Endothelial cell of umbilical vein (primary cell): ENCODE measurements around the gene GALNT11. TPM values are rescaled to one million over a fixed set of nuclear protein-coding genes. Genes with fewer than 3 reads are reported as not detected.

Experiments used
- BruUV-seq: library from RNA; stranded (reverse); fragments of 400-500 nt; replicated peaks from 2 replicates; lab custom pipeline; 2021; lab: Mats Ljungman, UMichigan
- CTCF ChIA-PET: fragments of 300-600, 350-600 bp; sonication (Branson Sonifier 250); formaldehyde crosslinking; loops from one replicate; lab custom pipeline; 2021; ENCODE audit warnings: antibody characterized with exemption, inconsistent platforms; lab: Charles Lee
- POLR2A ChIA-PET: fragments of 300-600, 350-600 bp; sonication (Branson Sonifier 250); formaldehyde crosslinking; loops from one replicate; lab custom pipeline; 2021; ENCODE audit warnings: antibody characterized with exemption, inconsistent platforms; lab: Charles Lee
- DNase-seq: peaks from one replicate; pipeline ENCODE4 v3.0.0-alpha.2; 2011; ENCODE audit warnings: low read depth, low spot score
- FAIRE-seq: peaks from 2 replicates; lab custom pipeline; 2011; peaks lifted over from hg19 to GRCh38; lab: Jason Lieb, UNC
- H2AFZ ChIP-seq: 2 replicates; pipeline ENCODE4 v1.6.0; 2012; ENCODE audit warnings: low read depth, low read length, control low read depth, inconsistent platforms
- H3K27ac ChIP-seq: 2 replicates; pipeline ENCODE4 v1.5.1; 2011; ENCODE audit warnings: low read depth, mild to moderate bottlenecking, control low read depth, low read length, moderate library complexity; ENCODE audit not compliant: insufficient read depth
- H3K27me3 ChIP-seq, 2 experiments: 2 replicates each; pipeline versions ENCODE4 v1.6.0 to v1.6.1; 2011; ENCODE audit warnings: low read length in 2 of 2, mixed read lengths in 1 of 2; ENCODE audit not compliant: control insufficient read depth in 2 of 2, insufficient read depth in 2 of 2
- H3K36me3 ChIP-seq, 2 experiments: 2 replicates in 1 of 2; 3 replicates in 1 of 2; pipeline ENCODE4 v1.5.1; 2011; ENCODE audit warnings: low read length in 2 of 2, mild to moderate bottlenecking in 1 of 2, moderate library complexity in 1 of 2; ENCODE audit not compliant: control insufficient read depth in 2 of 2, insufficient read depth in 2 of 2; ENCODE audit errors: extremely low read depth in 1 of 2
- H3K4me1 ChIP-seq: 3 replicates; pipeline ENCODE4 v1.5.1; 2011; ENCODE audit warnings: mild to moderate bottlenecking, low read length; ENCODE audit not compliant: control insufficient read depth, insufficient read depth; ENCODE audit errors: extremely low read depth
- H3K4me2 ChIP-seq: 2 replicates; pipeline ENCODE4 v1.6.1; 2011; ENCODE audit warnings: low read length, control low read depth, mixed read lengths; ENCODE audit not compliant: insufficient read depth
- H3K4me3 ChIP-seq, 3 experiments: fragments of 200-600 bp in 1 of 3; sonication (generic), shearing (Covaris generic) in 1 of 3; replicated peaks in 1 of 3; 2 replicates each; pipeline ENCODE4 v1.5.1; 2011 to 2016; ENCODE audit warnings: control low read depth in 3 of 3, low read length in 3 of 3, mild to moderate bottlenecking in 2 of 3, inconsistent platforms in 1 of 3, low read depth in 1 of 3, moderate library complexity in 1 of 3; ENCODE audit not compliant: insufficient read depth in 1 of 3
- H3K79me2 ChIP-seq: 2 replicates; pipeline ENCODE4 v1.6.0; 2012; ENCODE audit warnings: low read length, inconsistent platforms; ENCODE audit not compliant: control insufficient read depth, insufficient read depth
- H3K9ac ChIP-seq: replicated peaks from 2 replicates; pipeline ENCODE3; 2011; ENCODE audit warnings: low read length, control low read depth; ENCODE audit not compliant: insufficient read depth; ENCODE audit errors: extremely low read depth
- H3K9me1 ChIP-seq: replicated peaks from 3 replicates; pipeline ENCODE4 v1.6.0; 2011; ENCODE audit warnings: mild to moderate bottlenecking, low read length; ENCODE audit not compliant: control insufficient read depth, insufficient read depth; ENCODE audit errors: extremely low read depth
- H3K9me3 ChIP-seq: replicated peaks from 2 replicates; pipeline ENCODE4 v1.5.1; 2012; ENCODE audit warnings: low read length, inconsistent platforms; ENCODE audit not compliant: control insufficient read depth, insufficient read depth
- H4K20me1 ChIP-seq: replicated peaks from 2 replicates; pipeline ENCODE3; 2011; ENCODE audit warnings: mild to moderate bottlenecking, low read length; ENCODE audit not compliant: control insufficient read depth, insufficient read depth; ENCODE audit errors: extremely low read depth
- CTCF ChIP-seq, 2 donors: IDR thresholded peaks; 1 replicate in 1 of 2; 2 replicates in 1 of 2; pipeline ENCODE4 v1.5.1; 2011; ENCODE audit warnings: low read length in 2 of 2, mild to moderate bottlenecking in 2 of 2, moderate library complexity in 2 of 2, control low read depth in 1 of 2, inconsistent platforms in 1 of 2, low read depth in 1 of 2; ENCODE audit not compliant: insufficient read depth in 1 of 2; ENCODE audit errors: extremely low read depth in 1 of 2
- EZH2 ChIP-seq: IDR thresholded peaks from 2 replicates; pipeline ENCODE4 v1.6.1; 2012; ENCODE audit warnings: borderline replicate concordance, low read depth, mild to moderate bottlenecking, moderate library complexity, low read length, inconsistent platforms; ENCODE audit not compliant: severe bottlenecking
- FOS ChIP-seq: IDR thresholded peaks from 2 replicates; pipeline ENCODE4 v1.6.1; 2011; ENCODE audit warnings: mild to moderate bottlenecking, low read length, moderate library complexity, borderline replicate concordance; ENCODE audit not compliant: insufficient read depth
- GATA2 ChIP-seq: IDR thresholded peaks from 2 replicates; pipeline ENCODE4 v1.7.0; 2011; ENCODE audit warnings: low read depth, mild to moderate bottlenecking, moderate library complexity, mixed read lengths, low read length; ENCODE audit not compliant: insufficient read length, insufficient read depth
- JUN ChIP-seq: IDR thresholded peaks from 2 replicates; pipeline ENCODE4 v1.6.1; 2011; ENCODE audit warnings: borderline replicate concordance, low read depth; ENCODE audit not compliant: insufficient read length, insufficient read depth
- MYC ChIP-seq: IDR thresholded peaks from one replicate; pipeline ENCODE4 v1.6.1; 2011; ENCODE audit warnings: mild to moderate bottlenecking, low read depth, low read length
- POLR2A ChIP-seq: IDR thresholded peaks from 2 replicates; pipeline ENCODE4 v1.6.1; 2012; ENCODE audit warnings: low read depth, mild to moderate bottlenecking, control low read depth, low read length
- POLR2AphosphoS5 ChIP-seq: IDR thresholded peaks from 2 replicates; pipeline ENCODE4 v1.6.1; 2012; ENCODE audit warnings: low read depth, mild to moderate bottlenecking, control low read depth, low read length, moderate library complexity; ENCODE audit not compliant: insufficient read depth
- dilution Hi-C: fragments of 300-500 bp; cut with MboI; formaldehyde crosslinking; loops from one replicate; pipeline ENCODE4 v1.15.0; 2019; ENCODE audit warnings: low sequenced_read_pairs; ENCODE audit not compliant: extremely low pct_ligation_motif_present
- intact Hi-C: fragments of 100-400 bp; cut with micrococcal nuclease; formaldehyde crosslinking; loops from one replicate; pipeline ENCODE4 v1.10.0; 2022
- polyA plus RNA-seq, 4 experiments: library from polyadenylated mRNA; depleted of rRNA in 3 of 4; stranded (reverse) in 3 of 4; unstranded in 1 of 4; fragments of >200 nt; gene quantifications; 2 replicates each; pipeline versions ENCODE4 v1.2.1 to v1.2.3, GENCODE V29; 2011 to 2012; ENCODE audit warnings: missing spikeins in 1 of 4
- total RNA-seq: library from RNA; stranded (reverse); gene quantifications from 2 replicates; pipeline ENCODE4 v1.2.3, GENCODE V29; 2021
- TF ChIP-seq, protein P1 (sequence below): IDR thresholded peaks from 2 replicates; pipeline ENCODE4 v1.6.1; 2011; ENCODE audit not compliant: insufficient read depth, insufficient read length

GALNT11 gene
- total and polyA plus RNA-seq, 2 donors (not counting 3 experiments of a cell fraction or from before 2014, with no cell fraction given) = 27.7 to 36.5 TPM

DNA sequence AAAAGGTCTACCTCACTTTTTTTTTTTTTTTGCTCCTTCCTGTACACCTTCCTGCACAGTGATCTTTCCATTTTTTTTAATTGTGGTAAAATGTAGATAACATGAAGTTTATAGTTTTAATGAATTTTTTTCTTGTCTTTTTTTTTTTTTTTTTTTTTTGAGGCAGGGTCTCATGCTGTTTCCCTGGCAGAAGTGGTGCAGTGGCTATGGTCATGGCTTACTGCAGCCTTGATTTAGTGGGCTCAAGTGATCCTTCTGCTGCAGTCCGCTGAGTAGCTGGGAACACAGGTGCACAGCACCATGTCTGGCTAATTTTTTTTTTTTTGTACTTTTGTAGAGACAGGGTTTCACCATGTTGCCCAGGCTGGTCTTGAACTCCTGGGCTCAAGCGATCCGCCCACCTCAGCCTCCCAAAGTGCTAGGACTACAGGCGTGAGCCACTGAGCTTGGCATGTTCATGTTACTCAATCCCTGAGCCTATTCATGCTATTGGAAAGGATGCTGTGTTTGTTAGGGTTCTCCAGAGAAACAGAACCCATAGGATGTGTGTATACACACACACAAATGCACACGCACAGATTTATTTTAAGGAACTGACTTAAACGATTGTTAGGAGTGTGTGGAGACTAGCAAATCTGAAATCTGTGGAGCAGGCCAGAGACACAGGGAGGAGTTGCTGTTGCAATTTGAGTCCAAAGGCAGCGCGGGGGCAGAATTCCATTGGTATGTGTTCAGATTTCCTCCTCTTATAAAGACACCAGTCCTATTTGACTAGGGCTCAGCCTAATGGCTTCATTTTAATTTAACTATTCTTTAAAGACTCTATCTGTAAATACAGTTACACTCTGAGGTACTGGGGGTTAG is 29.1 kb downstream of the GALNT11 start:
- Histone ChIP-seq H3K79me2 (no peaks in the 10 kb centered on the region), H3K9me3 (no peaks in the 10 kb centered on the region), H3K9me1 (no peaks in the 10 kb centered on the region), H4K20me1 (no peaks in the 10 kb centered on the region), H3K27ac (no peak overlapping the region), H3K27me3 (no peaks in the 10 kb centered on the region), H3K4me2 (no peak overlapping the region), H3K9ac (no peak overlapping the region), H3K36me3 (no peaks in the 10 kb centered on the region), H3K4me3 (no peak overlapping the region), H3K4me1 (no peaks in the 10 kb centered on the region), H2AFZ (no peak overlapping the region)
- intact Hi-C loops = no loop called here
- TF ChIP-seq, protein P1, sequence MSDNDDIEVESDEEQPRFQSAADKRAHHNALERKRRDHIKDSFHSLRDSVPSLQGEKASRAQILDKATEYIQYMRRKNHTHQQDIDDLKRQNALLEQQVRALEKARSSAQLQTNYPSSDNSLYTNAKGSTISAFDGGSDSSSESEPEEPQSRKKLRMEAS = no peak
- TF ChIP-seq FOS (no peak), GATA2 (no peak), POLR2AphosphoS5 (no peak), EZH2 (no peak), POLR2A (no peak), CTCF (IDR thresholded peaks at IDR 0.05; ENCODE audit: extremely low read depth in 1 of 2, insufficient read depth in 1 of 2, low read depth in 1 of 2, low read length in 2 of 2) (no peak), JUN (no peak), MYC (no peak)
- FAIRE-seq (no peak), DNase-seq (no peak)
- BruUV-seq = no TSS peak
- POLR2A ChIA-PET = no interaction called here
- CTCF ChIA-PET = no interaction called here
- dilution Hi-C loops = no loop called here
